Measurements from ENCODE around the gene GABBR2.

The GABBR2 gene

GRCh38 chr9:98484162-98484561, 224.6 kb downstream of the GABBR2 start:
- H3K27ac ChIP-seq = no peak overlapping the region
- TF ChIP-seq ZFX (IDR thresholded peaks at IDR 0.05) = no peak
- no peak for TF ChIP-seq CTCF (conservative IDR thresholded peaks at IDR 0.05)

GRCh38 chr9:98482226-98482625, 226.5 kb downstream of the GABBR2 start:
- TF ChIP-seq CTCF (conservative IDR thresholded peaks at IDR 0.05) (no peak), ZFX (IDR thresholded peaks at IDR 0.05) (no peak)
- H3K27ac ChIP-seq = no peak overlapping the region

- H3K27ac ChIP-seq = no peak overlapping the region
- no peak for TF ChIP-seq ZFX (IDR thresholded peaks at IDR 0.05)
- TF ChIP-seq CTCF (conservative IDR thresholded peaks at IDR 0.05) = no peak
These were observed 227.1 kb downstream of the GABBR2 start for GRCh38 chr9:98481676-98482075.

GRCh38 chr9:98479967-98480847, 228.5 kb downstream of the GABBR2 start:
- no peak for TF ChIP-seq CTCF (conservative IDR thresholded peaks at IDR 0.05)
- no peak for TF ChIP-seq ZFX (IDR thresholded peaks at IDR 0.05)
- H3K27ac ChIP-seq = no peak overlapping the region

- no peak overlapping the region for H3K27ac ChIP-seq
- TF ChIP-seq ZFX (IDR thresholded peaks at IDR 0.05) (no peak), CTCF (conservative IDR thresholded peaks at IDR 0.05) (no peak)
These were observed 229.3 kb downstream of the GABBR2 start for GRCh38 chr9:98479449-98479848.

- TF ChIP-seq ZFX (IDR thresholded peaks at IDR 0.05) (no peak), CTCF (conservative IDR thresholded peaks at IDR 0.05) (no peak)
- H3K27ac ChIP-seq = no peak overlapping the region
These were observed 230.9 kb downstream of the GABBR2 start for GRCh38 chr9:98477884-98478283.

GRCh38 chr9:98472216-98472615, 236.5 kb downstream of the GABBR2 start:
- no peak overlapping the region for H3K27ac ChIP-seq
- TF ChIP-seq ZFX (IDR thresholded peaks at IDR 0.05) (no peak), CTCF (conservative IDR thresholded peaks at IDR 0.05) (no peak)
